Heart right ventricle (tissue), 16 donors: ENCODE results near the gene BATF3. TPM values are rescaled to one million over a fixed set of nuclear protein-coding genes. Genes with fewer than 3 reads are reported as not detected.

Experiments
- ATAC-seq, 8 donors: fragments of 200-7000 bp; cut with Tn5 transposase; one replicate each; pipeline ENCODE4 v1.9.1; 2020; ENCODE audit warnings: mild to moderate bottlenecking in 8 of 8, moderate library complexity in 8 of 8, moderate number of reproducible peaks in 1 of 8
- DNase-seq, 2 donors: peaks; one replicate each; pipeline ENCODE4 v3.0.0-alpha.2; 2020
- H3K27ac ChIP-seq, 10 donors: fragments of 200-600 bp; sonication (generic) in 2 of 10; one replicate each; pipeline versions ENCODE4 v1.5.0 to v1.8.0; 2020 to 2022; ENCODE audit warnings: mild to moderate bottlenecking in 3 of 10
- H3K27me3 ChIP-seq, 7 donors: fragments of 200-600 bp; one replicate each; pipeline ENCODE4 v1.8.0; 2021 to 2022; ENCODE audit warnings: mild to moderate bottlenecking in 2 of 7
- H3K36me3 ChIP-seq, 9 donors: fragments of 200-600 bp; sonication (generic) in 1 of 9; one replicate each; pipeline versions ENCODE4 v1.5.0 to v1.8.0; 2020 to 2022; ENCODE audit warnings: mild to moderate bottlenecking in 2 of 9
- H3K4me1 ChIP-seq, 9 donors: fragments of 200-600 bp; sonication (generic) in 1 of 9; one replicate each; pipeline versions ENCODE4 v1.5.0 to v1.8.0; 2020 to 2022; ENCODE audit warnings: mild to moderate bottlenecking in 4 of 9
- H3K4me3 ChIP-seq, 10 donors: fragments of 200-600 bp; sonication (generic) in 2 of 10; one replicate each; pipeline versions ENCODE4 v1.5.0 to v1.8.0; 2020 to 2022; ENCODE audit warnings: mild to moderate bottlenecking in 7 of 10, moderate library complexity in 2 of 10
- H3K9me3 ChIP-seq, 11 donors: fragments of 200-600 bp in 10 of 11; sonication (generic) in 2 of 11; one replicate each; pipeline versions ENCODE4 v1.5.0 to v1.8.0; 2013 to 2022; ENCODE audit warnings: mild to moderate bottlenecking in 2 of 11, control low read depth in 1 of 11, moderate library complexity in 1 of 11
- CTCF ChIP-seq, 9 donors: fragments of 200-600 bp; sonication (generic) in 2 of 9; IDR thresholded peaks; one replicate each; pipeline versions ENCODE4 v1.5.0 to v1.8.0; 2021 to 2022; ENCODE audit warnings: antibody characterized with exemption in 9 of 9, mild to moderate bottlenecking in 5 of 9, moderate library complexity in 1 of 9
- WGBS, 2 donors: extraction: QIAGEN DNeasy Blood & Tissue Kit; methylation state at CpG; one replicate each; pipeline ENCODE4 v1.1.7; 2013; ENCODE audit warnings: inconsistent platforms in 1 of 2; 5-methylcytosine and 5-hydroxymethylcytosine counted together
- intact Hi-C, 10 donors: fragments of 100-400 bp; cut with DNase I; formaldehyde crosslinking; loops; one replicate each; pipeline versions ENCODE4 v1.11.1 to v1.14.2; 2022
- polyA plus RNA-seq, 2 donors: library from polyadenylated mRNA; stranded (reverse); fragments of 200-250 nt; gene quantifications; one replicate each; pipeline ENCODE4 v1.2.3, GENCODE V29; 2013
- total RNA-seq, 10 donors: library from RNA; stranded (reverse); fragmentation: NEBNext Ultra II Directional in 3 of 10; extraction: Animal tissue kit (Norgen Biotek cat#: 25700) in 3 of 10; gene quantifications; one replicate each; pipeline versions ENCODE4 v1.2.1 to v1.2.4, GENCODE V29; 2021 to 2023
- donor health status: Arrhythmogenic right ventricular cardiomyopathy.
- donor health status: ischemic (EF 13 %, LVEDD 7.1; RV severe dilation, severe dysfunction).
- donor health status: healthy with polysubstance abuse.
- donor health status: DM: no; HTN: yes; CAD: no.
- donor health status: DM: no; HTN: no; CAD: no.
- donor health status: ischemic (EF 25% LVEDD 6.9; RV normal size, moderate dysfunction).
- donor health status: ischemic (EF 25% LVEDD 5.7; RV mildly dilated, moderate dysfunction).
- donor health status: healthy.
- donor health status: DM: yes; HTN: yes; CAD: no.
- donor health status: Ischemic cardiomyopathy.
- donor health status: ischemic (EF 35%, LVEDD 5.7; RV mildly dilated, moderate dysfunction).
- donor health status: nonischemic (EF 11% LVEDD 7.7; RV severe dilation, severe dysfunction).
- donor health status: DM: yes; HTN: yes; CAD: no.
- donor health status: PGD.
- donor health status: ischemic (EF 29% LVEDD 5.4; RV normal size, mild dysfunction).
- donor health status: nonischemic (EF 23%, LVEDD 6.1; RV moderate dilation, normal function).

Gene BATF3
- total and polyA plus RNA-seq, 12 donors = 0.28 to 7.0 (median 1.1) TPM

DNA sequence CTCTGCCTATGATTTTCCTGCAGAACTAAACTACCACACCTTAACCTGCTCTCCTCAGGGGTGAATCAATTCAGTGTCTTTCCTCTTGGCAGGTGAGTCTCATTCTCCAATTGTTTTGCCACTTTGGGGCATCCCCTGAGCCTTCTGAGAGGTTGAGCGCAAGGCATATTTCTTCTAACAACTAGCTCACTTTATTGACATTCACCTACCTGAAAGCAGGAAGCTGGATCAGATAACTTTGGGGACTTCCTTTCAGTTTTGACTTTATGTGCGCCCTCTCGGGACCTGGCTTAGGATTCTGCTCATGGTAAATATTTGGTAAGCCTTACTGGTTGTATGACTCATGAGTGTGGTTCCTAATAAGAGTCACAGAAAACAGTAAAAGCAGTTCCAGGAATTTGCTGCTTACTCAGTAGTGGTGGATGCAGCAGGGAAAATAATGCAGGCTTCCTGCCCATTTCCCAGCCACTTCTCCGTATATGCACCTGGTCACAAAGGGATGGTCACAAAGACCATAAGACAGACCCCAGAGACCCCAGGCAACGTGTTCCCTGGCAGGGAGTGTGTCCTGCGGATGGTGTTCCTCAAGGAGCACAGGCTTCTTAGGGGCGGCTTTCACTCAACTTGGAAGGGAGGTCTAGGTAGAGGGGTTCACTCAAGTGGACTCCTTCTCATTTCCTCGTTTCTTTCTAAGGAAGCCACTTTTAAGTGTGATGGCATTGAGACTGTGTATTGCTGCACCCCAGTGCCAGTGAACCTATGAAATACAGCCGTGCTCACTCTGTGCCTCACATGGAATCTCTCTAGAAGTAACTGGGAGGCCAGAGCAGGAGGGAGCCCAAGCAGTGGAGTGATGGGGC is 22.0 kb upstream of the BATF3 start:
- TF ChIP-seq CTCF (IDR thresholded peaks at IDR 0.05) = no peak
- Histone ChIP-seq H3K27ac (no peak overlapping the region), H3K36me3 (peaks cover 0 to 3% (median 0%) of the 10 kb centered on the region in 9 donors), H3K4me3 (no peak overlapping the region), H3K9me3 (peaks cover 0 to 4% (median 0%) of the 10 kb centered on the region in 11 donors), H3K4me1 (peaks cover 0 to 19% (median 0%) of the 10 kb centered on the region in 9 donors), H3K27me3 (peaks cover 0 to 7% (median 0%) of the 10 kb centered on the region in 7 donors)
- intact Hi-C loops = no loop called here
- DNase-seq (no peak), ATAC-seq (no peak)
- 82 to 84% methylated on average over 9 of the region's 9 CpGs for WGBS, 2 donors

GRCh38 chr1:212719633-212720032 is 20.0 kb upstream of the BATF3 start:
- ATAC-seq (no peak), DNase-seq (no peak)
- intact Hi-C loops = loop anchor here in 1 of 10 donors (10.0 kb wide), 1 partner anchor 65 kb away; no protein-coding TSS in a partner anchor
- 97 to 98% methylated on average over 2 of the region's 2 CpGs for WGBS, 2 donors
- peaks cover 0 to 19% (median 0%) of the 10 kb centered on the region in 9 donors for H3K4me1 ChIP-seq
- H3K36me3 ChIP-seq = no peaks in the 10 kb centered on the region
- H3K9me3 ChIP-seq = peaks cover 0 to 4% (median 0%) of the 10 kb centered on the region in 11 donors
- peaks cover 0 to 7% (median 0%) of the 10 kb centered on the region in 7 donors for H3K27me3 ChIP-seq
- no peak for TF ChIP-seq CTCF (IDR thresholded peaks at IDR 0.05)
- H3K27ac ChIP-seq = no peak overlapping the region
- no peak overlapping the region for H3K4me3 ChIP-seq

- peaks cover 0 to 7% (median 0%) of the 10 kb centered on the region in 7 donors for H3K27me3 ChIP-seq
- peaks cover 0 to 4% (median 0%) of the 10 kb centered on the region in 11 donors for H3K9me3 ChIP-seq
- H3K27ac ChIP-seq = no peak overlapping the region
- intact Hi-C loops = loop anchor here in 1 of 10 donors (10.0 kb wide), 1 partner anchor 64 kb away; no protein-coding TSS in a partner anchor
- peak in 6 of 9 donors; percentile 6 to 37 (median 20) for TF ChIP-seq CTCF (IDR thresholded peaks at IDR 0.05)
- no peak for DNase-seq
- WGBS, 2 donors = 29 to 36% methylated on average over 4 of the region's 4 CpGs
- peaks cover 0 to 19% (median 0%) of the 10 kb centered on the region in 9 donors for H3K4me1 ChIP-seq
- no peaks in the 10 kb centered on the region for H3K36me3 ChIP-seq
- no peak overlapping the region for H3K4me3 ChIP-seq
- no peak for ATAC-seq
Observed at GRCh38 chr1:212718499-212718898, 18.9 kb upstream of the BATF3 start.

DNA sequence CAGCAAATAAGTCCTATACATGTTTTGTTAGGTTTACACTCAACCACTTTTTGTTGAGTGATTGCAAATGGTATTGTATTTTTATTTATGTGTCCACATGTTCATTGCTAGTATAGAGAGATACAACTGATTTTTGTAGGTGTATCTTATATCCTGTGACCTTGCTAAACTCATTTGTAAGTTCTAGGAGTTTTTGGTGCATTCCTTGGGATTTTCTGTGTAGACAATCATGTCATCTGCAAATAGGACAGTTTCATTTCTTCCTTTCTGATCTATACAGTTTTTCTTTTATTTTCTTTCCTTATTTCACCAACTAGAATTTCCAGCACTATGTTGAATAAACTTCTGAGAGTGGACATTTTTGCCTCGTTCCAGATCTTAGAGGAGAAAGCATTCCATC is 16.5 kb upstream of the BATF3 start:
- Histone ChIP-seq H3K4me3 (no peak overlapping the region), H3K27me3 (peaks cover 0 to 7% (median 0%) of the 10 kb centered on the region in 7 donors), H3K36me3 (no peaks in the 10 kb centered on the region), H3K4me1 (peaks cover 0 to 2% (median 0%) of the 10 kb centered on the region in 9 donors), H3K9me3 (peaks cover 0 to 4% (median 0%) of the 10 kb centered on the region in 11 donors), H3K27ac (no peak overlapping the region)
- no peak for ATAC-seq
- TF ChIP-seq CTCF (IDR thresholded peaks at IDR 0.05) = no peak
- intact Hi-C loops = loop anchor here in 1 of 10 donors (10.0 kb wide), 1 partner anchor 61 kb away; no protein-coding TSS in a partner anchor
- 49 to 61% methylated on average over 1 of the region's 1 CpG for WGBS, 2 donors
- no peak for DNase-seq
